ENCODE results near the gene FAM234B.

GRCh38 chr12:13004986-13005385, 39.2 kb upstream of the FAM234B start:
- TF ChIP-seq CTCF (IDR thresholded peaks at IDR 0.05; ENCODE audit: poor library complexity, severe bottlenecking) (no peak), POLR2AphosphoS5 (IDR thresholded peaks at IDR 0.05) (no peak), REST (IDR thresholded peaks at IDR 0.05; ENCODE audit: borderline replicate concordance) (no peak), TAF1 (IDR thresholded peaks at IDR 0.05; ENCODE audit: low read depth) (no peak)
